ENCODE measurements around the gene SNRPF.
A peak's percentile ranks its signal among the peaks of the same experiment; 100 is the strongest.

GRCh38 chr12:95815632-95816212 lies 43.0 kb upstream of the SNRPF start:
- peak; percentile 81 for TF ChIP-seq CTCF (conservative IDR thresholded peaks at IDR 0.05)
- no peak for TF ChIP-seq ZFX (IDR thresholded peaks at IDR 0.05)

Measured in C4-2B (cell line).